ENCODE data around the gene LBHD2. TPM values are rescaled to one million over a fixed set of nuclear protein-coding genes. Genes with fewer than 3 reads are reported as not detected.

The LBHD2 gene
- total RNA-seq, 1 experiment from 2014 or later, result not detected

DNA sequence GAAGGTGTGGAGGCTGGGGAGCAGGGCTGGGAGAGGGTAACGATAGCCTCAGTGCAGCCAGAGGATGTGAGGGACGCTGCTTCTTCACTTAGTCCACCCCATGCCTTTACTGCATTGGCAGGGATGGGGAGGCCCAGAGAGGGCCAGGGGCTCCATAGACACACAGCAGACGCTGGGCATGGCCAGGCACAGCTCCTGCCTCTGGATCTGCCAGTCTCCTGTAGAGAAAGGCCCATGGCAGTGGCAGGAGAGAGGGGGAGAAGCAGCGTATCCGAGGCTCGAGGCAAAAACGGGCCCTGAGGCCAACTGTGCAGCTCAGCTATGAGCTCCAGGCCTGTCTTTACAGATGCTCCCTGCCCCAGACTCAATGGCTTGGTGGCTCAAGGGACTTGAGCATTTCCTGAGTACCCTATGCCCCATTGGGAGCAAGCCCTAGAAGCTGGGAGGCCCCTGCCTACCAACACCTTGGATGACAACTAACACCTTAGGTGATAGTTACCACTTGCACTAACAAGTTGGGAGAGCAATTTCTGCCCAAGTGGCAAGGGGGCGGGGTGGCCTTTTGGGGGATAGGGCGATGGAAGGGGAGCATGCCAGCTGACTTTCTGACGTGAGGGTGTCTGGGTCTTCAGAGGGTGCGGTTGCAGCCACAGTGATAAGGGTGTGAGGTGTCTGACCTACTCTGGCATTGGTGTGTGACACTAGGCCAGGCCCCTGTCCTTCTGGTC, 5.0 kb upstream of the LBHD2 start:
- H3K9ac ChIP-seq (ENCODE audit: low read length), result no peak overlapping the region
- no peak for ATAC-seq
- intact Hi-C loops (cut with micrococcal nuclease), result loop anchor here (1.0 kb wide), 1 partner anchor 214 kb away; no protein-coding TSS in a partner anchor
- BruUV-seq (replicated peaks), result no TSS peak
- POLR2A ChIA-PET, result no interaction called here
- no peak overlapping the region for H3K4me3 ChIP-seq (replicated peaks in 1 of 2; ENCODE audit: low read depth in 1 of 2, low read length in 2 of 2)
- H3K4me1 ChIP-seq (ENCODE audit: control insufficient read depth in 1 of 2, insufficient read depth in 2 of 2, low read length in 2 of 2), result peaks cover 17 to 32% of the 10 kb centered on the region in 2 experiments
- peak overlapping the region; percentile 41; the same call in 1 of the 2 replicates for H3K4me2 ChIP-seq (ENCODE audit: low read length)
- H3K27ac ChIP-seq (ENCODE audit: low read depth, low read length), result no peak overlapping the region
- H2AFZ ChIP-seq (ENCODE audit: low read depth, low read length, poor library complexity, severe bottlenecking), result peak overlapping the region; percentile 13
- no peaks in the 10 kb centered on the region for H3K79me2 ChIP-seq (ENCODE audit: insufficient read depth, low read length)
- CTCF ChIA-PET, result interaction anchor here (0.7 to 1.9 kb wide), 2 partner anchors 17 to 26 kb away, joined by 3 to 8 read pairs; no protein-coding TSS in a partner anchor
- RAD21 ChIA-PET (ENCODE audit: low non-redundant PET in 1 of 2, low total read pairs in 2 of 2, uncharacterized antibody in 2 of 2, unreplicated experiment in 2 of 2), result interaction anchor here (0.7 to 0.9 kb wide), 2 partner anchors 26 to 213 kb away, joined by 3 to 5 read pairs; no protein-coding TSS in a partner anchor
- no peaks in the 10 kb centered on the region for H3K27me3 ChIP-seq (ENCODE audit: insufficient read depth, low read length)
- H4K20me1 ChIP-seq (ENCODE audit: insufficient read depth), result no peaks in the 10 kb centered on the region
- TF ChIP-seq CEBPB (IDR thresholded peaks at IDR 0.05; ENCODE audit: low read depth) (no peak), SP1 (IDR thresholded peaks at IDR 0.05; ENCODE audit: low read depth) (no peak), ZNF274 (IDR thresholded peaks at IDR 0.05; ENCODE audit: low read depth, low read length) (no peak), TCF7L2 (IDR thresholded peaks at IDR 0.05; ENCODE audit: borderline replicate concordance, extremely low read depth, insufficient read depth, insufficient read length) (no peak), POLR2A (IDR thresholded peaks at IDR 0.05; ENCODE audit: borderline replicate concordance, extremely low read depth, insufficient read depth, insufficient read length) (no peak), CBX3 (IDR thresholded peaks at IDR 0.05; ENCODE audit: low read depth) (no peak), SIN3A (IDR thresholded peaks at IDR 0.05; ENCODE audit: low read depth) (no peak), FOSL1 (IDR thresholded peaks at IDR 0.05; ENCODE audit: low read depth) (no peak), SRF (IDR thresholded peaks at IDR 0.05; ENCODE audit: low read depth) (no peak), RAD21 (IDR thresholded peaks at IDR 0.05; ENCODE audit: low read depth) (no peak), JUND (IDR thresholded peaks at IDR 0.05) (no peak), EZH2 (IDR thresholded peaks at IDR 0.05) (no peak), ELF1 (IDR thresholded peaks at IDR 0.05; ENCODE audit: borderline replicate concordance, low read depth) (no peak), EGR1 (IDR thresholded peaks at IDR 0.05; ENCODE audit: low read depth) (no peak), POLR2AphosphoS5 (IDR thresholded peaks at IDR 0.05; ENCODE audit: low read depth, low read length) (no peak)
- TF ChIP-seq, protein P1, sequence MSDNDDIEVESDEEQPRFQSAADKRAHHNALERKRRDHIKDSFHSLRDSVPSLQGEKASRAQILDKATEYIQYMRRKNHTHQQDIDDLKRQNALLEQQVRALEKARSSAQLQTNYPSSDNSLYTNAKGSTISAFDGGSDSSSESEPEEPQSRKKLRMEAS (IDR thresholded peaks at IDR 0.05), result no peak
- TF ChIP-seq, protein P2, sequence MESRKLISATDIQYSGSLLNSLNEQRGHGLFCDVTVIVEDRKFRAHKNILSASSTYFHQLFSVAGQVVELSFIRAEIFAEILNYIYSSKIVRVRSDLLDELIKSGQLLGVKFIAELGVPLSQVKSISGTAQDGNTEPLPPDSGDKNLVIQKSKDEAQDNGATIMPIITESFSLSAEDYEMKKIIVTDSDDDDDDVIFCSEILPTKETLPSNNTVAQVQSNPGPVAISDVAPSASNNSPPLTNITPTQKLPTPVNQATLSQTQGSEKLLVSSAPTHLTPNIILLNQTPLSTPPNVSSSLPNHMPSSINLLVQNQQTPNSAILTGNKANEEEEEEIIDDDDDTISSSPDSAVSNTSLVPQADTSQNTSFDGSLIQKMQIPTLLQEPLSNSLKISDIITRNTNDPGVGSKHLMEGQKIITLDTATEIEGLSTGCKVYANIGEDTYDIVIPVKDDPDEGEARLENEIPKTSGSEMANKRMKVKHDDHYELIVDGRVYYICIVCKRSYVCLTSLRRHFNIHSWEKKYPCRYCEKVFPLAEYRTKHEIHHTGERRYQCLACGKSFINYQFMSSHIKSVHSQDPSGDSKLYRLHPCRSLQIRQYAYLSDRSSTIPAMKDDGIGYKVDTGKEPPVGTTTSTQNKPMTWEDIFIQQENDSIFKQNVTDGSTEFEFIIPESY (IDR thresholded peaks at IDR 0.05; ENCODE audit: extremely low read depth, insufficient replicate concordance, low read length), result no peak
- TF ChIP-seq, protein P3, sequence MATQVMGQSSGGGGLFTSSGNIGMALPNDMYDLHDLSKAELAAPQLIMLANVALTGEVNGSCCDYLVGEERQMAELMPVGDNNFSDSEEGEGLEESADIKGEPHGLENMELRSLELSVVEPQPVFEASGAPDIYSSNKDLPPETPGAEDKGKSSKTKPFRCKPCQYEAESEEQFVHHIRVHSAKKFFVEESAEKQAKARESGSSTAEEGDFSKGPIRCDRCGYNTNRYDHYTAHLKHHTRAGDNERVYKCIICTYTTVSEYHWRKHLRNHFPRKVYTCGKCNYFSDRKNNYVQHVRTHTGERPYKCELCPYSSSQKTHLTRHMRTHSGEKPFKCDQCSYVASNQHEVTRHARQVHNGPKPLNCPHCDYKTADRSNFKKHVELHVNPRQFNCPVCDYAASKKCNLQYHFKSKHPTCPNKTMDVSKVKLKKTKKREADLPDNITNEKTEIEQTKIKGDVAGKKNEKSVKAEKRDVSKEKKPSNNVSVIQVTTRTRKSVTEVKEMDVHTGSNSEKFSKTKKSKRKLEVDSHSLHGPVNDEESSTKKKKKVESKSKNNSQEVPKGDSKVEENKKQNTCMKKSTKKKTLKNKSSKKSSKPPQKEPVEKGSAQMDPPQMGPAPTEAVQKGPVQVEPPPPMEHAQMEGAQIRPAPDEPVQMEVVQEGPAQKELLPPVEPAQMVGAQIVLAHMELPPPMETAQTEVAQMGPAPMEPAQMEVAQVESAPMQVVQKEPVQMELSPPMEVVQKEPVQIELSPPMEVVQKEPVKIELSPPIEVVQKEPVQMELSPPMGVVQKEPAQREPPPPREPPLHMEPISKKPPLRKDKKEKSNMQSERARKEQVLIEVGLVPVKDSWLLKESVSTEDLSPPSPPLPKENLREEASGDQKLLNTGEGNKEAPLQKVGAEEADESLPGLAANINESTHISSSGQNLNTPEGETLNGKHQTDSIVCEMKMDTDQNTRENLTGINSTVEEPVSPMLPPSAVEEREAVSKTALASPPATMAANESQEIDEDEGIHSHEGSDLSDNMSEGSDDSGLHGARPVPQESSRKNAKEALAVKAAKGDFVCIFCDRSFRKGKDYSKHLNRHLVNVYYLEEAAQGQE (IDR thresholded peaks at IDR 0.05; ENCODE audit: low read depth), result no peak
- TF ChIP-seq, protein P4, sequence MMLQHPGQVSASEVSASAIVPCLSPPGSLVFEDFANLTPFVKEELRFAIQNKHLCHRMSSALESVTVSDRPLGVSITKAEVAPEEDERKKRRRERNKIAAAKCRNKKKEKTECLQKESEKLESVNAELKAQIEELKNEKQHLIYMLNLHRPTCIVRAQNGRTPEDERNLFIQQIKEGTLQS (IDR thresholded peaks at IDR 0.05), result no peak
- no peaks in the 10 kb centered on the region for H3K9me3 ChIP-seq (ENCODE audit: control insufficient read depth in 1 of 2, insufficient read depth in 1 of 2, low read depth in 1 of 2, low read length in 2 of 2)
- no peaks in the 10 kb centered on the region for H3K36me3 ChIP-seq (ENCODE audit: control insufficient read depth in 1 of 2, insufficient read depth in 2 of 2, low read length in 2 of 2)
- no peaks in the 10 kb centered on the region for H3K9me2 ChIP-seq (ENCODE audit: insufficient read depth)
- no peak for DNase-seq (ENCODE audit: low read depth, low spot score)
